WI38 (cell line): ENCODE results near the gene MARCKS.
"Not testable (repeated sequence)": the region's sequence is repeated elsewhere in the genome, so short reads cannot be mapped to it uniquely, and the experiment has no call there.

Experiments used
- H3K4me3 ChIP-seq: 2 replicates; pipeline ENCODE4 v1.5.1; 2011; ENCODE audit warnings: low read depth, mild to moderate bottlenecking, control low read depth, low read length
- TF ChIP-seq, protein P1 (sequence below): IDR thresholded peaks from 2 replicates; pipeline ENCODE4 v1.5.1; 2012; ENCODE audit warnings: low read depth, mild to moderate bottlenecking, control low read depth, low read length

MARCKS gene

DNA sequence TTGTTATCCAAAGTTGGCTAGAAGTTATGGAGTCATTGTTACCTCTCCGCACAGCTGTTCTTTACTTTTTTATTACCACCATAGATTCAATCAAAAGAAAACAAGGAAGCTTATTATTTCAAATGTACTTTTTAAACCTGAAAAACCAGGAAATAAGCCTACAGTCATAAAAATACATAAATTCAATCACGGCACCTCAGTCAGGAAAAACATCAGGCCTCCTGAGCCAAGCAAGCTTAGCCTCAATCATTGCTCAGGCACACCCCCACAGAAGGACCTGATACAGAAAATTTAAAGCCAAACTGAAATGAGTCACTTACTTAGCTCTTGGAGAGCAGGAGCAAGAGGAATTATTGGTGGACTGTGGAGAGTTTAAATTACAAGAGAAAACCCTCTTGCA, 44.3 kb downstream of the MARCKS start:
- TF ChIP-seq, protein P1, sequence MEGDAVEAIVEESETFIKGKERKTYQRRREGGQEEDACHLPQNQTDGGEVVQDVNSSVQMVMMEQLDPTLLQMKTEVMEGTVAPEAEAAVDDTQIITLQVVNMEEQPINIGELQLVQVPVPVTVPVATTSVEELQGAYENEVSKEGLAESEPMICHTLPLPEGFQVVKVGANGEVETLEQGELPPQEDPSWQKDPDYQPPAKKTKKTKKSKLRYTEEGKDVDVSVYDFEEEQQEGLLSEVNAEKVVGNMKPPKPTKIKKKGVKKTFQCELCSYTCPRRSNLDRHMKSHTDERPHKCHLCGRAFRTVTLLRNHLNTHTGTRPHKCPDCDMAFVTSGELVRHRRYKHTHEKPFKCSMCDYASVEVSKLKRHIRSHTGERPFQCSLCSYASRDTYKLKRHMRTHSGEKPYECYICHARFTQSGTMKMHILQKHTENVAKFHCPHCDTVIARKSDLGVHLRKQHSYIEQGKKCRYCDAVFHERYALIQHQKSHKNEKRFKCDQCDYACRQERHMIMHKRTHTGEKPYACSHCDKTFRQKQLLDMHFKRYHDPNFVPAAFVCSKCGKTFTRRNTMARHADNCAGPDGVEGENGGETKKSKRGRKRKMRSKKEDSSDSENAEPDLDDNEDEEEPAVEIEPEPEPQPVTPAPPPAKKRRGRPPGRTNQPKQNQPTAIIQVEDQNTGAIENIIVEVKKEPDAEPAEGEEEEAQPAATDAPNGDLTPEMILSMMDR, result no peak
- H3K4me3 ChIP-seq, result no peak overlapping the region

DNA sequence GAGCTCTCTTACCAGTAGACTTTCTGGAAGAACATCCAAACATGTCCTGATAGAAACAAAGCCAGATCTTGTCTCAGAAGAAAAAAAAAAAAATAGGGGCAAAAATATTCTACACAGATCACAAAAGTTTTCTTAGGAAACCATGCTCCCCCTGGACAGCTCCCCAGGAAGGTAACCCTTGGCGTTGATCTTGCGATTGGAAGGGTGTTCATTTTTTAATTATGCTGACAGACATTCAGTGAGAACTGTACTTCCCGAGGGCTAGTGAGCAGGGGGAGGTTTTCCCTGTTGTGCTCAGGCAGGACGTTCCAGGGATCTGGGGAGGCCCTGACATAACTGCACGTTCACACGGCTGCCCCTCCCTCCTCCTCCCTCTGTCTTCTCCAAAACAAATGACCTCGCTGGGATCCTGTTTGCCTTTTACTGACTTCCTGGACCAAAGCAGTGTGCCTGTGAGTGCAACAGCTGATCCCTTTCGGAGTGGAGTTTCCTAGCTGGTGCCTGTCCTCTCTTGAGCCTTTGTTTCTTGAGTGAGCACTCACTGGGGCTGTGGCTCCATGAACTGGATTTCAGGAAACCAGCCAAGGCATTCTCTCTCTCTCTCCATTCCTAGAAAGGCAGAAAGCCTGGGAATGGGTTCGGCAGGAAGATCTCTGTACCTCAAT, 46.7 kb downstream of the MARCKS start:
- H3K4me3 ChIP-seq, result no peak overlapping the region
- TF ChIP-seq, protein P1, result no peak

DNA sequence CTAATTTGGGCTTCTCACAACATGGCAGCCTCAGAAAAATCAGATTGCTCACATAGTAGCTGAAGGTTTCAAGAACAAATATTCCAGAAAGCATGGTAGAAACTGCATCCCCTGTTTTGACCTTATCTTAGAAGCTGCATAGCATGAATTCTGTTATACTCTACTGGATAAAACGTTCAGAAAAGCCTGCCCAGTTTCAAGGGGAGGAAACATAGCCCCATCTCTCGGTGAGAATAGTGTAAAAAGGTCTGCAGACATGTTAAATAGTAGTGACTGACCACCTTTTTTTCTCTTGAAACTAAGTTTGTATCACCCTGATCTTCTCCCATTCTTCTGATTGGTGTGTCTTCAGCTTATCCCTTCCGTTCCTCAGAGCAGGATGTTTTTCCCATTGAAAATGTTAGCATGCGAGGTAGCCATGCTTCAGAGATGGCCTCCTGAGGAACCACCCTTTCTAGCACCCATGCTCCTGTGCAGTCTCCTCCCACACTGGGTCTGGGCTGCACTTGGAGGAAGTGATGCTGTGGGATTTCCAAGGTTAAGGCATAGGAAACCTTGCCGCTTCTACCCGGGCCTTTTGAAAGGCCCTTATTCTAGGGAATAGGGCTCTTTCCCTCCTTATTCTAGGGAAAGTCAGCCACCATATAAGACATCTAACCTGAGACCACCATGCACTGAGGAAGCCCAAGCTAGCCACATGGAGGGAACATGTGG, 50.1 kb downstream of the MARCKS start:
- H3K4me3 ChIP-seq, result no peak overlapping the region
- TF ChIP-seq, protein P1, result no peak

DNA sequence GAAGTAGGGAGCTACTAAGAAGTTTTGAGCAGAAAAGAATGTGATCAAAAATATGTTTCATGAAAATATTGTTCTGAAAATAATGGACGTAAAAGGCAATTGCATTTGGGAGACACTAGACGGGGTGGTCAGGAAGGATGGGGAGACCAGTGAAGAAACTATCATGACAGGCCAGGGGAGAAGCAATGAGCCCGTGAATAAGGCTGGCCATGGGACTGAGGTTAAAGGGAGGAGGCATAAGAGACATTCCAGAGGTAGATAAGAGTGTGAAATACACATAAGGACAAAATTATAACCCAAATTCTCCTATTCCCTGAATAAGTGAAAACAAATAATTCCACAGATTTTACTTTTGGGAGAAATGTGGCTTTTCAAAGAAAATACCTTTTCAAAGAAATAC, 51.7 kb downstream of the MARCKS start:
- H3K4me3 ChIP-seq, result no peak overlapping the region
- TF ChIP-seq, protein P1, result no peak

DNA sequence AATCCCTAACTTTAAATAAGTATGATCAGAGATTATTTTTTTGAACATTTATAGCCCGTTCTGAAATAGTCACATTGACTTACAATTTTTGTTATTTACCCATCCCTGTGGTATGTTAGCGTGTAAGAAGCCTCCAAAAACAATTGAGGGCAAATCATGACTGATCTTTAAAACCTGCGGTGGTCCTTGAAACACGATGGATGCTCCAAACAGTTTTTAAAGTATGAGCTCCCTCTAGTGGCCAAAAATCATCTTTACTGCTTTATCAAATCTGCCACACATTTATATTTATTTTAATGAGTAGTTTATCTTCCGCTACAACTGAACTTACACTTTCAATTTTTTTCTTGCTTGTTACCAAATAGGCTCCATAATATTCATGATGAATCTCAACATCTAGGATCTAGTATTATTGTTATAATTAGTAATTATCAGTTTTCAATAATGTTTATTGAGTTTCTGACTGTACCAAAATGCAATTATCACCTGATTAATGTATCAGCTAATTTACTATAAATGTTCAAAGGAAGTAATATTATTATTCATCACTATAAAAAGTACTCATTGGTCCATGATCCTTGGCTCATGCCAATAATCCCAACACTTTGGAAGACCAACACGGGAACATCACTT, 52.2 kb downstream of the MARCKS start:
- TF ChIP-seq, protein P1, result peak; percentile 20; the same call in 1 of the 2 replicates
- no peak overlapping the region for H3K4me3 ChIP-seq

DNA sequence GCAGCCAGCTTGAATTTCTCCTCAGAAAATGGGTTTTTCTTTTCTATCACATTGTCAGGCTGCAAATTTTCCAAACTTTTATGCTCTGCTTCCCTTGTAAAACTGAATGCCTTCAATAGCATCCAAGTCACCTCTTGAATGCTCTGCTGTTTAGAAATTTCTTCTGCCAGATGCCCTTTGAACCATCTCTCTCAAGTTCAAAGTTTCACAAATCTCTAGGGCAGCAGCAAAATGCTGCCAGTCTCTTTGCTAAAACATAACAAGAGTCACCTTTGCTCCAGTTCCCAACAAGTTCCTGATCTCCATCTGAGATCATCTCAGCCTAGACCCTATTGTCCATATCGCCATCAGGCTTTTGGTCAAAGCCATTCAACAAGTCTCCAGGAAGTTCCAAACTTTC, 53.1 kb downstream of the MARCKS start:
- H3K4me3 ChIP-seq, result not testable (repeated sequence)
